GM23338 (cell line): Measurements from ENCODE around the gene ZNF516. TPM values are rescaled to one million over a fixed set of nuclear protein-coding genes. Genes with fewer than 3 reads are reported as not detected.

Experiments
- ATAC-seq: fragments of 200-7000 bp; cut with Tn5 transposase; 3 replicates; pipeline ENCODE4 v1.9.1; 2020
- DNase-seq: peaks from one replicate; pipeline ENCODE4 v3.0.0-alpha.2; 2015; ENCODE audit warnings: low spot score
- H2AFZ ChIP-seq: fragments of 200-600 bp; sonication (generic); 2 replicates; pipeline ENCODE4 v1.8.0; 2016; ENCODE audit warnings: antibody characterized with exemption, mild to moderate bottlenecking, moderate library complexity
- H3F3A ChIP-seq: fragments of 200-600 bp; sonication (generic); replicated peaks from 2 replicates; pipeline ENCODE4 v1.8.0; 2017; ENCODE audit warnings: antibody characterized with exemption, mixed run types, low read depth
- H3K27ac ChIP-seq: fragments of 200-600 bp; sonication (generic); 2 replicates; pipeline ENCODE4 v1.6.1; 2016; ENCODE audit warnings: low read depth
- H3K27me3 ChIP-seq: fragments of 200-600 bp; sonication (generic); 2 replicates; pipeline ENCODE4 v1.8.0; 2016; ENCODE audit warnings: mild to moderate bottlenecking, mixed run types, moderate library complexity; ENCODE audit not compliant: insufficient read depth
- H3K36me3 ChIP-seq: fragments of 200-600 bp; sonication (generic); 2 replicates; pipeline ENCODE4 v1.8.0; 2016; ENCODE audit warnings: mild to moderate bottlenecking; ENCODE audit not compliant: insufficient read depth
- H3K4me1 ChIP-seq: fragments of 200-600 bp; sonication (generic); 2 replicates; pipeline ENCODE4 v1.8.0; 2016; ENCODE audit warnings: mild to moderate bottlenecking, moderate library complexity; ENCODE audit not compliant: insufficient read depth
- H3K4me2 ChIP-seq: fragments of 200-600 bp; sonication (generic); 2 replicates; pipeline ENCODE4 v1.7.1; 2017; ENCODE audit warnings: mixed run types
- H3K4me3 ChIP-seq: fragments of 200-600 bp; sonication (generic); 2 replicates; pipeline ENCODE4 v1.6.1; 2016; ENCODE audit warnings: mixed run types
- H3K79me2 ChIP-seq: fragments of 200-600 bp; sonication (generic); replicated peaks from 2 replicates; pipeline ENCODE4 v1.8.0; 2017; ENCODE audit warnings: mild to moderate bottlenecking; ENCODE audit not compliant: insufficient read depth
- H3K9me2 ChIP-seq: fragments of 200-600 bp; sonication (generic); 2 replicates; pipeline ENCODE4 v1.8.0; 2017; ENCODE audit not compliant: insufficient read depth
- H4K20me1 ChIP-seq: fragments of 200-600 bp; sonication (generic); replicated peaks from 2 replicates; pipeline ENCODE4 v1.8.0; 2017; ENCODE audit warnings: mild to moderate bottlenecking; ENCODE audit not compliant: insufficient read depth
- H3K27ac Mint-ChIP-seq: 2 replicates; pipeline ENCODE4 v1.8.0; 2020; ENCODE audit warnings: inconsistent platforms, mild to moderate bottlenecking, moderate library complexity, mixed read lengths
- H3K27me3 Mint-ChIP-seq: 3 replicates; pipeline ENCODE4 v1.8.0; 2022; ENCODE audit warnings: low read depth, mild to moderate bottlenecking, moderate library complexity, mixed read lengths, inconsistent platforms; ENCODE audit not compliant: insufficient read depth, poor library complexity
- H3K36me3 Mint-ChIP-seq: 3 replicates; pipeline ENCODE4 v1.8.0; 2021; ENCODE audit warnings: low read depth, mild to moderate bottlenecking, inconsistent platforms, moderate library complexity, mixed read lengths
- H3K4me1 Mint-ChIP-seq: 3 replicates; pipeline ENCODE4 v1.8.0; 2020; ENCODE audit warnings: mild to moderate bottlenecking, inconsistent platforms, mixed read lengths
- H3K4me3 Mint-ChIP-seq: 3 replicates; pipeline ENCODE4 v1.8.0; 2021; ENCODE audit warnings: moderate library complexity, mild to moderate bottlenecking, inconsistent platforms, mixed read lengths
- H3K9me3 Mint-ChIP-seq: 3 replicates; pipeline ENCODE4 v1.8.0; 2020; ENCODE audit warnings: moderate library complexity, mild to moderate bottlenecking, inconsistent platforms, mixed read lengths
- CREB1 ChIP-seq: fragments of 250-450 bp; sonication (Bioruptor Pico); IDR thresholded peaks from 2 replicates; pipeline ENCODE4 v1.5.0; 2020; ENCODE audit warnings: low read depth, mild to moderate bottlenecking, moderate library complexity
- CTCF ChIP-seq, 2 experiments: fragments of 200-600 bp in 1 of 2; sonication (generic) in 1 of 2; conservative IDR thresholded peaks; 2 replicates each; pipeline versions ENCODE4 v1.5.1 to v1.6.1; 2016 to 2017; ENCODE audit warnings: antibody characterized with exemption in 2 of 2, low read depth in 2 of 2, mild to moderate bottlenecking in 2 of 2, moderate library complexity in 1 of 2
- EZH2 ChIP-seq: fragments of 200-600 bp; sonication (generic); IDR thresholded peaks from one replicate; pipeline ENCODE4 v1.8.0; 2017; ENCODE audit warnings: antibody characterized with exemption, mild to moderate bottlenecking, low read depth; ENCODE audit not compliant: unreplicated experiment
- EZH2phosphoT487 ChIP-seq: fragments of 200-600 bp; sonication (generic); IDR thresholded peaks from one replicate; pipeline ENCODE4 v1.8.1; 2018; ENCODE audit warnings: antibody characterized with exemption; ENCODE audit not compliant: unreplicated experiment
- JUNB ChIP-seq: IDR thresholded peaks from one replicate; pipeline ENCODE4 v1.6.1; 2016; ENCODE audit warnings: antibody characterized with exemption; ENCODE audit not compliant: unreplicated experiment
- NANOG ChIP-seq: IDR thresholded peaks from 2 replicates; pipeline ENCODE4 v1.6.1; 2016; ENCODE audit warnings: antibody characterized with exemption, borderline replicate concordance
- POLR2AphosphoS5 ChIP-seq: IDR thresholded peaks from 2 replicates; pipeline ENCODE4 v1.6.1; 2016; ENCODE audit warnings: antibody characterized with exemption, low read depth
- STAT1 ChIP-seq: IDR thresholded peaks from one replicate; pipeline ENCODE4 v1.6.1; 2016; ENCODE audit warnings: antibody characterized with exemption; ENCODE audit not compliant: unreplicated experiment
- ZNF114 ChIP-seq: fragments of 250-450 bp; sonication (Bioruptor Pico); IDR thresholded peaks from 2 replicates; pipeline ENCODE4 v1.5.0; 2020; ENCODE audit warnings: mild to moderate bottlenecking, moderate library complexity
- ZNF331 ChIP-seq: fragments of 250-450 bp; sonication (Bioruptor Pico); IDR thresholded peaks from 2 replicates; pipeline ENCODE4 v1.5.0; 2020; ENCODE audit warnings: low read depth, mild to moderate bottlenecking, moderate library complexity
- polyA plus RNA-seq: library from polyadenylated mRNA; unstranded; fragments of >200 nt; fragmentation: Nextera tagmentation; extraction: Ambion mirVana; gene quantifications from 2 replicates; pipeline ENCODE4 v1.2.1, GENCODE V29; 2016
- total RNA-seq: library from RNA; depleted of rRNA; stranded (reverse); fragments of >200 nt; shearing (Covaris generic); gene quantifications from 2 replicates; pipeline ENCODE4 v1.2.3, GENCODE V29; 2014
- TF ChIP-seq, protein P1 (sequence below): IDR thresholded peaks from 2 replicates; pipeline ENCODE4 v1.6.1; 2016; ENCODE audit warnings: antibody characterized with exemption
- TF ChIP-seq, protein P2 (sequence below): fragments of 250-450 bp; sonication (Bioruptor Pico); IDR thresholded peaks from 2 replicates; pipeline ENCODE4 v1.5.0; 2020; ENCODE audit warnings: mild to moderate bottlenecking, moderate library complexity
- TF ChIP-seq, protein P3 (sequence below): IDR thresholded peaks from one replicate; pipeline ENCODE4 v1.6.1; 2018; ENCODE audit warnings: antibody characterized with exemption; ENCODE audit not compliant: unreplicated experiment

Gene ZNF516
- total and polyA plus RNA-seq, 2 experiments from 2014 or later = 11.9 to 24.2 TPM

DNA sequence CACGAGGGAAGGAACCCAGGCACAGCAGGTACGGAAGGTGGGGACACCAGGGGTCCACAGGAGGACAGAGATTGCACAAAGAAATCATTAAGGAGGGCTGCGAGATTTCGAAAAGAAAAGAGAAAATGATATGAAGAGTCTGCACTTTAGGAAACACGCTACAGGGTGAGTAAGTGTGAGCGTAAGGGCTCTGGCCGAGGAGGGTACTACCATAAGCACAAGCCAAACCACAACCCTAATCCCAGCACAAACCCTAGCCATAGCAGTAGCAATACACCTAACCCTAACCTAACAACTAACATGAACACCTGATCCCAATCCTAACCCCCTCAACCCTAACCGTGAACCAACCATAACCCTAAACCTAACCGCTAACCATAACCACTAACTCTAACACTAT is 104.0 kb downstream of the ZNF516 start:
- no peak for DNase-seq
- Mint-ChIP-seq H3K36me3 (peaks cover 28% of the 10 kb centered on the region), H3K27me3 (peaks cover 9% of the 10 kb centered on the region), H3K4me1 (peaks cover 12% of the 10 kb centered on the region), H3K4me3 (no peak overlapping the region), H3K9me3 (peaks cover 27% of the 10 kb centered on the region), H3K27ac (peak overlapping the region; percentile 30; the same call in 1 of the 2 replicates)
- no peak overlapping the region for H3K4me3 ChIP-seq
- H4K20me1 ChIP-seq = no peaks in the 10 kb centered on the region
- no peaks in the 10 kb centered on the region for H3K9me2 ChIP-seq
- H3K4me1 ChIP-seq = no peaks in the 10 kb centered on the region
- no peak overlapping the region for H2AFZ ChIP-seq
- H3K27ac ChIP-seq = no peak overlapping the region
- peaks cover 3% of the 10 kb centered on the region; the same call in 1 of the 2 replicates for H3K79me2 ChIP-seq
- H3K36me3 ChIP-seq = no peaks in the 10 kb centered on the region
- H3K4me2 ChIP-seq = no peak overlapping the region
- TF ChIP-seq STAT1 (no peak), ZNF114 (no peak), CREB1 (CRISPR knock-in tag) (no peak), ZNF331 (CRISPR knock-in tag) (no peak), CTCF (conservative IDR thresholded peaks at IDR 0.05; ENCODE audit: low read depth in 2 of 2) (no peak), NANOG (no peak), EZH2 (no peak), POLR2AphosphoS5 (no peak), JUNB (no peak), EZH2phosphoT487 (no peak)
- TF ChIP-seq, protein P1, sequence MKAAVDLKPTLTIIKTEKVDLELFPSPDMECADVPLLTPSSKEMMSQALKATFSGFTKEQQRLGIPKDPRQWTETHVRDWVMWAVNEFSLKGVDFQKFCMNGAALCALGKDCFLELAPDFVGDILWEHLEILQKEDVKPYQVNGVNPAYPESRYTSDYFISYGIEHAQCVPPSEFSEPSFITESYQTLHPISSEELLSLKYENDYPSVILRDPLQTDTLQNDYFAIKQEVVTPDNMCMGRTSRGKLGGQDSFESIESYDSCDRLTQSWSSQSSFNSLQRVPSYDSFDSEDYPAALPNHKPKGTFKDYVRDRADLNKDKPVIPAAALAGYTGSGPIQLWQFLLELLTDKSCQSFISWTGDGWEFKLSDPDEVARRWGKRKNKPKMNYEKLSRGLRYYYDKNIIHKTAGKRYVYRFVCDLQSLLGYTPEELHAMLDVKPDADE = no peak
- TF ChIP-seq, protein P2, sequence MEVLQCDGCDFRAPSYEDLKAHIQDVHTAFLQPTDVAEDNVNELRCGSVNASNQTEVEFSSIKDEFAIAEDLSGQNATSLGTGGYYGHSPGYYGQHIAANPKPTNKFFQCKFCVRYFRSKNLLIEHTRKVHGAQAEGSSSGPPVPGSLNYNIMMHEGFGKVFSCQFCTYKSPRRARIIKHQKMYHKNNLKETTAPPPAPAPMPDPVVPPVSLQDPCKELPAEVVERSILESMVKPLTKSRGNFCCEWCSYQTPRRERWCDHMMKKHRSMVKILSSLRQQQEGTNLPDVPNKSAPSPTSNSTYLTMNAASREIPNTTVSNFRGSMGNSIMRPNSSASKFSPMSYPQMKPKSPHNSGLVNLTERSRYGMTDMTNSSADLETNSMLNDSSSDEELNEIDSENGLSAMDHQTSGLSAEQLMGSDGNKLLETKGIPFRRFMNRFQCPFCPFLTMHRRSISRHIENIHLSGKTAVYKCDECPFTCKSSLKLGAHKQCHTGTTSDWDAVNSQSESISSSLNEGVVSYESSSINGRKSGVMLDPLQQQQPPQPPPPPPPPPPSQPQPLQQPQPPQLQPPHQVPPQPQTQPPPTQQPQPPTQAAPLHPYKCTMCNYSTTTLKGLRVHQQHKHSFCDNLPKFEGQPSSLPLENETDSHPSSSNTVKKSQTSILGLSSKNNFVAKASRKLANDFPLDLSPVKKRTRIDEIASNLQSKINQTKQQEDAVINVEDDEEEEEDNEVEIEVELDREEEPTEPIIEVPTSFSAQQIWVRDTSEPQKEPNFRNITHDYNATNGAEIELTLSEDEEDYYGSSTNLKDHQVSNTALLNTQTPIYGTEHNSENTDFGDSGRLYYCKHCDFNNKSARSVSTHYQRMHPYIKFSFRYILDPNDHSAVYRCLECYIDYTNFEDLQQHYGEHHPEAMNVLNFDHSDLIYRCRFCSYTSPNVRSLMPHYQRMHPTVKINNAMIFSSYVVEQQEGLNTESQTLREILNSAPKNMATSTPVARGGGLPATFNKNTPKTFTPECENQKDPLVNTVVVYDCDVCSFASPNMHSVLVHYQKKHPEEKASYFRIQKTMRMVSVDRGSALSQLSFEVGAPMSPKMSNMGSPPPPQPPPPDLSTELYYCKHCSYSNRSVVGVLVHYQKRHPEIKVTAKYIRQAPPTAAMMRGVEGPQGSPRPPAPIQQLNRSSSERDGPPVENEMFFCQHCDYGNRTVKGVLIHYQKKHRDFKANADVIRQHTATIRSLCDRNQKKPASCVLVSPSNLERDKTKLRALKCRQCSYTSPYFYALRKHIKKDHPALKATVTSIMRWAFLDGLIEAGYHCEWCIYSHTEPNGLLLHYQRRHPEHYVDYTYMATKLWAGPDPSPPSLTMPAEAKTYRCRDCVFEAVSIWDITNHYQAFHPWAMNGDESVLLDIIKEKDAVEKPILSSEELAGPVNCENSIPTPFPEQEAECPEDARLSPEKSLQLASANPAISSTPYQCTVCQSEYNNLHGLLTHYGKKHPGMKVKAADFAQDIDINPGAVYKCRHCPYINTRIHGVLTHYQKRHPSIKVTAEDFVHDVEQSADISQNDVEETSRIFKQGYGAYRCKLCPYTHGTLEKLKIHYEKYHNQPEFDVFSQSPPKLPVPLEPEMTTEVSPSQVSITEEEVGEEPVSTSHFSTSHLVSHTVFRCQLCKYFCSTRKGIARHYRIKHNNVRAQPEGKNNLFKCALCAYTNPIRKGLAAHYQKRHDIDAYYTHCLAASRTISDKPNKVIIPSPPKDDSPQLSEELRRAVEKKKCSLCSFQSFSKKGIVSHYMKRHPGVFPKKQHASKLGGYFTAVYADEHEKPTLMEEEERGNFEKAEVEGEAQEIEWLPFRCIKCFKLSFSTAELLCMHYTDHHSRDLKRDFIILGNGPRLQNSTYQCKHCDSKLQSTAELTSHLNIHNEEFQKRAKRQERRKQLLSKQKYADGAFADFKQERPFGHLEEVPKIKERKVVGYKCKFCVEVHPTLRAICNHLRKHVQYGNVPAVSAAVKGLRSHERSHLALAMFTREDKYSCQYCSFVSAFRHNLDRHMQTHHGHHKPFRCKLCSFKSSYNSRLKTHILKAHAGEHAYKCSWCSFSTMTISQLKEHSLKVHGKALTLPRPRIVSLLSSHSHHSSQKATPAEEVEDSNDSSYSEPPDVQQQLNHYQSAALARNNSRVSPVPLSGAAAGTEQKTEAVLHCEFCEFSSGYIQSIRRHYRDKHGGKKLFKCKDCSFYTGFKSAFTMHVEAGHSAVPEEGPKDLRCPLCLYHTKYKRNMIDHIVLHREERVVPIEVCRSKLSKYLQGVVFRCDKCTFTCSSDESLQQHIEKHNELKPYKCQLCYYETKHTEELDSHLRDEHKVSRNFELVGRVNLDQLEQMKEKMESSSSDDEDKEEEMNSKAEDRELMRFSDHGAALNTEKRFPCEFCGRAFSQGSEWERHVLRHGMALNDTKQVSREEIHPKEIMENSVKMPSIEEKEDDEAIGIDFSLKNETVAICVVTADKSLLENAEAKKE (CRISPR knock-in tag) = no peak
- TF ChIP-seq, protein P3, sequence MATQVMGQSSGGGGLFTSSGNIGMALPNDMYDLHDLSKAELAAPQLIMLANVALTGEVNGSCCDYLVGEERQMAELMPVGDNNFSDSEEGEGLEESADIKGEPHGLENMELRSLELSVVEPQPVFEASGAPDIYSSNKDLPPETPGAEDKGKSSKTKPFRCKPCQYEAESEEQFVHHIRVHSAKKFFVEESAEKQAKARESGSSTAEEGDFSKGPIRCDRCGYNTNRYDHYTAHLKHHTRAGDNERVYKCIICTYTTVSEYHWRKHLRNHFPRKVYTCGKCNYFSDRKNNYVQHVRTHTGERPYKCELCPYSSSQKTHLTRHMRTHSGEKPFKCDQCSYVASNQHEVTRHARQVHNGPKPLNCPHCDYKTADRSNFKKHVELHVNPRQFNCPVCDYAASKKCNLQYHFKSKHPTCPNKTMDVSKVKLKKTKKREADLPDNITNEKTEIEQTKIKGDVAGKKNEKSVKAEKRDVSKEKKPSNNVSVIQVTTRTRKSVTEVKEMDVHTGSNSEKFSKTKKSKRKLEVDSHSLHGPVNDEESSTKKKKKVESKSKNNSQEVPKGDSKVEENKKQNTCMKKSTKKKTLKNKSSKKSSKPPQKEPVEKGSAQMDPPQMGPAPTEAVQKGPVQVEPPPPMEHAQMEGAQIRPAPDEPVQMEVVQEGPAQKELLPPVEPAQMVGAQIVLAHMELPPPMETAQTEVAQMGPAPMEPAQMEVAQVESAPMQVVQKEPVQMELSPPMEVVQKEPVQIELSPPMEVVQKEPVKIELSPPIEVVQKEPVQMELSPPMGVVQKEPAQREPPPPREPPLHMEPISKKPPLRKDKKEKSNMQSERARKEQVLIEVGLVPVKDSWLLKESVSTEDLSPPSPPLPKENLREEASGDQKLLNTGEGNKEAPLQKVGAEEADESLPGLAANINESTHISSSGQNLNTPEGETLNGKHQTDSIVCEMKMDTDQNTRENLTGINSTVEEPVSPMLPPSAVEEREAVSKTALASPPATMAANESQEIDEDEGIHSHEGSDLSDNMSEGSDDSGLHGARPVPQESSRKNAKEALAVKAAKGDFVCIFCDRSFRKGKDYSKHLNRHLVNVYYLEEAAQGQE = no peak
- H3F3A ChIP-seq = no peaks in the 10 kb centered on the region
- H3K27me3 ChIP-seq = no peaks in the 10 kb centered on the region
- ATAC-seq = no peak
